Smooth muscle cell (in vitro differentiated cells): Measurements from ENCODE around the gene ANKRD1. TPM values are rescaled to one million over a fixed set of nuclear protein-coding genes. Genes with fewer than 3 reads are reported as not detected.
A peak's percentile ranks its signal among the peaks of the same experiment; 100 is the strongest.
"Not testable (repeated sequence)": the region's sequence is repeated elsewhere in the genome, so short reads cannot be mapped to it uniquely, and the experiment has no call there.

Experiments used
- DNase-seq: peaks from one replicate; lab custom pipeline; 2025; ENCODE audit not compliant: unreplicated experiment; lab: John Stamatoyannopoulos, UW
- H2AFZ ChIP-seq: fragments of 200-600 bp; sonication (generic); 2 replicates; pipeline ENCODE4 v1.6.0; 2016; ENCODE audit warnings: antibody characterized with exemption, low read depth, mild to moderate bottlenecking
- H3F3A ChIP-seq: fragments of 200-600 bp; sonication (generic); 2 replicates; pipeline ENCODE4 v1.6.0; 2017; ENCODE audit warnings: antibody characterized with exemption, low read depth
- H3K27ac ChIP-seq: fragments of 200-600 bp; sonication (generic); 2 replicates; pipeline ENCODE4 v1.5.1; 2016; ENCODE audit warnings: low read depth, mild to moderate bottlenecking
- H3K27me3 ChIP-seq: fragments of 200-600 bp; sonication (generic); 2 replicates; pipeline ENCODE4 v1.6.1; 2016; ENCODE audit warnings: low read depth, mild to moderate bottlenecking
- H3K36me3 ChIP-seq: fragments of 200-600 bp; sonication (generic); 2 replicates; pipeline ENCODE4 v1.5.1; 2016; ENCODE audit warnings: low read depth
- H3K4me1 ChIP-seq: fragments of 200-600 bp; sonication (generic); 2 replicates; pipeline ENCODE4 v1.5.1; 2016; ENCODE audit warnings: low read depth
- H3K4me2 ChIP-seq: fragments of 200-600 bp; sonication (generic); 2 replicates; pipeline ENCODE4 v1.6.0; 2016; ENCODE audit warnings: mild to moderate bottlenecking
- H3K4me3 ChIP-seq: fragments of 200-600 bp; sonication (generic); 2 replicates; pipeline ENCODE4 v1.5.1; 2016; ENCODE audit warnings: mild to moderate bottlenecking
- H3K79me2 ChIP-seq: fragments of 200-600 bp; sonication (generic); 2 replicates; pipeline ENCODE4 v1.6.0; 2016; ENCODE audit warnings: low read depth, mild to moderate bottlenecking
- H3K9ac ChIP-seq: fragments of 200-600 bp; sonication (generic); 2 replicates; pipeline ENCODE4 v1.6.0; 2016; ENCODE audit warnings: low read depth
- H3K9me3 ChIP-seq: fragments of 200-600 bp; sonication (generic); replicated peaks from 2 replicates; pipeline ENCODE4 v1.5.1; 2016; ENCODE audit warnings: low read depth
- H4K20me1 ChIP-seq: fragments of 200-600 bp; sonication (generic); 2 replicates; pipeline ENCODE4 v1.6.0; 2016; ENCODE audit warnings: low read depth
- WGBS: methylation state at CpG from one replicate; pipeline ENCODE4 v1.1.7; 2016; ENCODE audit warnings: low lambda C conversion rate; 5-methylcytosine and 5-hydroxymethylcytosine counted together
- polyA plus RNA-seq: library from polyadenylated mRNA; unstranded; fragments of >200 nt; fragmentation: Nextera tagmentation; extraction: Ambion mirVana; gene quantifications from 2 replicates; pipeline ENCODE4 v1.2.1, GENCODE V29; 2016
- total RNA-seq: library from RNA; depleted of rRNA; stranded (reverse); fragments of >200 nt; gene quantifications from 2 replicates; pipeline ENCODE4 v1.2.3, GENCODE V29; 2014
- TF ChIP-seq, protein P1 (sequence below): fragments of 200-600 bp; sonication (generic); IDR thresholded peaks from 2 replicates; pipeline ENCODE4 v1.5.1; 2017; ENCODE audit warnings: borderline replicate concordance, mild to moderate bottlenecking, antibody characterized with exemption; ENCODE audit not compliant: insufficient read depth, poor library complexity, severe bottlenecking

ANKRD1 gene
- total and polyA plus RNA-seq, 2 experiments from 2014 or later: 20.0 to 150 TPM

DNA sequence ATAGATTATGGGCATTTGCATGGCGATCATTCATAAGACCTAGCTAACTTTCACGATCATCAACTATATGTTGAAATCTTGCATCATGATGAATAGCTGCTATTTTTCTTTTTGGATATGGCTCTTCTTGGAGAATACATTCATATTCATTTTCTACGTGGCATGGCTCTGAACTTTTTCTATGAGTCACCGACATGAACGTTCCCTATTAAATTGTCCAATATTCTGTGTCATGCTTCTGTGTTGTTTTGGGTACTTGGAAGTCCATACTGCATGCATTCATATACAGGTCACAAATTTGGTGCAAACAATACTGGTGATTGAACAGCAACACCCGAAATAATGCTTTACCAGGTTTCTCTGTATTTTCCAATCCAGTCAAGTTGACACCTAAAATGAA, 37.9 kb upstream of the ANKRD1 start:
- H2AFZ ChIP-seq: no peak overlapping the region
- DNase-seq: no peak
- H3K27ac ChIP-seq: no peak overlapping the region
- H4K20me1 ChIP-seq: no peaks in the 10 kb centered on the region
- TF ChIP-seq, protein P1, sequence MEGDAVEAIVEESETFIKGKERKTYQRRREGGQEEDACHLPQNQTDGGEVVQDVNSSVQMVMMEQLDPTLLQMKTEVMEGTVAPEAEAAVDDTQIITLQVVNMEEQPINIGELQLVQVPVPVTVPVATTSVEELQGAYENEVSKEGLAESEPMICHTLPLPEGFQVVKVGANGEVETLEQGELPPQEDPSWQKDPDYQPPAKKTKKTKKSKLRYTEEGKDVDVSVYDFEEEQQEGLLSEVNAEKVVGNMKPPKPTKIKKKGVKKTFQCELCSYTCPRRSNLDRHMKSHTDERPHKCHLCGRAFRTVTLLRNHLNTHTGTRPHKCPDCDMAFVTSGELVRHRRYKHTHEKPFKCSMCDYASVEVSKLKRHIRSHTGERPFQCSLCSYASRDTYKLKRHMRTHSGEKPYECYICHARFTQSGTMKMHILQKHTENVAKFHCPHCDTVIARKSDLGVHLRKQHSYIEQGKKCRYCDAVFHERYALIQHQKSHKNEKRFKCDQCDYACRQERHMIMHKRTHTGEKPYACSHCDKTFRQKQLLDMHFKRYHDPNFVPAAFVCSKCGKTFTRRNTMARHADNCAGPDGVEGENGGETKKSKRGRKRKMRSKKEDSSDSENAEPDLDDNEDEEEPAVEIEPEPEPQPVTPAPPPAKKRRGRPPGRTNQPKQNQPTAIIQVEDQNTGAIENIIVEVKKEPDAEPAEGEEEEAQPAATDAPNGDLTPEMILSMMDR: no peak
- peaks cover 5% of the 10 kb centered on the region for H3F3A ChIP-seq
- H3K79me2 ChIP-seq: no peaks in the 10 kb centered on the region
- H3K9me3 ChIP-seq: no peaks in the 10 kb centered on the region
- no peaks in the 10 kb centered on the region for H3K36me3 ChIP-seq
- no peaks in the 10 kb centered on the region for H3K27me3 ChIP-seq
- H3K4me1 ChIP-seq: no peaks in the 10 kb centered on the region
- no peak overlapping the region for H3K9ac ChIP-seq
- H3K4me3 ChIP-seq: no peak overlapping the region
- WGBS: 90% methylated on average over 6 of the region's 6 CpGs
- H3K4me2 ChIP-seq: no peak overlapping the region

- Histone ChIP-seq H4K20me1 (no peaks in the 10 kb centered on the region), H2AFZ (peak overlapping the region; percentile 60), H3K9me3 (no peaks in the 10 kb centered on the region), H3F3A (no peaks in the 10 kb centered on the region), H3K79me2 (no peaks in the 10 kb centered on the region), H3K36me3 (no peaks in the 10 kb centered on the region), H3K27ac (no peak overlapping the region), H3K4me2 (no peak overlapping the region), H3K4me1 (no peaks in the 10 kb centered on the region), H3K4me3 (no peak overlapping the region), H3K27me3 (no peaks in the 10 kb centered on the region), H3K9ac (no peak overlapping the region)
- 66% methylated on average over 5 of the region's 5 CpGs for WGBS
- TF ChIP-seq, protein P1: no peak
- DNase-seq: no peak
Measured at GRCh38 chr10:90947030-90947960, 26.4 kb upstream of the ANKRD1 start.

DNA sequence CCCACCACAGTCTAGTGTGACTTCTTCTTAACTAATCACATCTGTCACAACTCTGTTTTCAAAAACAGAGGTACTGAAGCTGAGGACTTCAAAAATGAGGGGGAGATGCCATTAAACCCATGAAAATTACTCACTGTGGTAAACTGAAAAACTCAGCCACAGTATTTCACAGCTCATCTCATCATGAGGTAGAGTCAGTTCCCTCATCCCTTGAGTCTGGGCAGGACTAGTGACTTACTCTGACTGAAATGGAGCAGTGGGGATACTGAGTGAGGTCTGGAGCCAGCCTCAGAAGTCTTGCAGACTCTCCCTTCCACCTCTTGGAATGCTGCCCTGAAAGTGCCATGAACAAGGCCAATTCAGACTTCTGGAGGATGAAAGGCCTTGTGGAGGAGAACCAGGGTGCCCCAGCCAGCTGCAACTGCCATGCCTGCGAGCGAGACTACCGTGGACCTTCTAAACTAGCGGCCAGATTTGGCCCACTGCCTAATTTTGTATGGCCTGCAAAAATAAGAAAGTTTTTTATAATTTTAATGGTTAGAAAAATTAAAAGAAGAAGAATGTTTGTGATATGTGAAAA, 24.7 kb upstream of the ANKRD1 start:
- 97% methylated on average over 4 of the region's 4 CpGs for WGBS
- H3K27ac ChIP-seq: no peak overlapping the region
- H3K36me3 ChIP-seq: no peaks in the 10 kb centered on the region
- no peak overlapping the region for H3K4me3 ChIP-seq
- H2AFZ ChIP-seq: no peak overlapping the region
- no peaks in the 10 kb centered on the region for H3K27me3 ChIP-seq
- H3K4me1 ChIP-seq: no peaks in the 10 kb centered on the region
- no peaks in the 10 kb centered on the region for H4K20me1 ChIP-seq
- H3K4me2 ChIP-seq: no peak overlapping the region
- H3K9me3 ChIP-seq: no peaks in the 10 kb centered on the region
- no peak overlapping the region for H3K9ac ChIP-seq
- H3K79me2 ChIP-seq: no peaks in the 10 kb centered on the region
- TF ChIP-seq, protein P1: no peak
- no peak for DNase-seq
- no peaks in the 10 kb centered on the region for H3F3A ChIP-seq

DNA sequence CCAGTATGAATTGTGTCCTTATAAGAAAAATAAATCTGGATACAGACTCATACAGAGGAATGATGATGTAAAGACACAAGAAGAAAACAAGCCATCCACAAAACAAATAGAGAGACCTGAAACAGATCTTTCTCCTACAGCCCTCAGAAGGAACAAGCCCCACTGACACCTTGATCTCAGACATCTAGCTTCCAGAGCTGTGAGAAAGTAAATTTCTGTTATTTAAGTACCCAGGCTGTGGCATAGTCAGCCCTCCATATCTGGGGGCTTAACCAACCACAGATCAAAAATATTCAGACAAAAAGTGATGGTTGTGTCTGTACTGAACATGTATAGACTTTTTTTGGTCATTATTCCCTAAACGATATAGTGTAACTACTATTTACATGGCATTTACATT, 23.9 kb upstream of the ANKRD1 start:
- TF ChIP-seq, protein P1: no peak
- no peaks in the 10 kb centered on the region for H3K27me3 ChIP-seq
- H3K4me2 ChIP-seq: no peak overlapping the region
- H3K4me3 ChIP-seq: no peak overlapping the region
- H3K4me1 ChIP-seq: no peaks in the 10 kb centered on the region
- DNase-seq: no peak
- no peak overlapping the region for H3K27ac ChIP-seq
- H3K9me3 ChIP-seq: no peaks in the 10 kb centered on the region
- H4K20me1 ChIP-seq: no peaks in the 10 kb centered on the region
- H3F3A ChIP-seq: no peaks in the 10 kb centered on the region
- no peaks in the 10 kb centered on the region for H3K79me2 ChIP-seq
- 40% methylated on average over 1 of the region's 1 CpG for whole genome bisulfite sequencing
- no peak overlapping the region for H3K9ac ChIP-seq
- H3K36me3 ChIP-seq: no peaks in the 10 kb centered on the region
- H2AFZ ChIP-seq: no peak overlapping the region

GRCh38 chr10:90942980-90943379, 22.1 kb upstream of the ANKRD1 start:
- H3K9me3 ChIP-seq, H4K20me1 ChIP-seq, H3K27me3 ChIP-seq, H3K36me3 ChIP-seq, H3F3A ChIP-seq, H3K27ac ChIP-seq, H3K79me2 ChIP-seq, H3K4me1 ChIP-seq, H3K4me2 ChIP-seq, H2AFZ ChIP-seq, H3K9ac ChIP-seq, DNase-seq, H3K4me3 ChIP-seq: not testable (repeated sequence)
- 75% methylated on average over 3 of the region's 3 CpGs for WGBS
